ENCODE data around the gene LTA.

DNA sequence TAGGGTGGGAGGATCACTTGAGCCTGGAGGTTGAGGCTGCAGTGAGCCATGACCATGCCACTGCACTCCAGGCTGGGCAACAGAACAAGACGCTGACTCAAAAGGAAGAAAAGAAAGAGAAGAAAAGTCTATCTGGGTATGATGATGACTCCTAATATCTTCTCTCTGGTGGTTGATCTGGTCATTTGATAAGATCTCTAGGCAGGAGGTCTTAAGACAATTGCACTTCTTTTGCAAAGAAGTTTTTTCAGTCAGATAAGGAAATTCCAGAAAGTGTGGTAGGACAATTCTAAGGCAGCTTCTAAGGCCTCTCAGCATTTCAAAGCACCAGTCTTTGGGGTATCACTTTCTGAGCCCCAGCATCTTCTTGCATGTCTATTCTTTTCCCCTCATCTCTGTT lies 35.2 kb downstream of the LTA start:
- TF ChIP-seq, protein P1, sequence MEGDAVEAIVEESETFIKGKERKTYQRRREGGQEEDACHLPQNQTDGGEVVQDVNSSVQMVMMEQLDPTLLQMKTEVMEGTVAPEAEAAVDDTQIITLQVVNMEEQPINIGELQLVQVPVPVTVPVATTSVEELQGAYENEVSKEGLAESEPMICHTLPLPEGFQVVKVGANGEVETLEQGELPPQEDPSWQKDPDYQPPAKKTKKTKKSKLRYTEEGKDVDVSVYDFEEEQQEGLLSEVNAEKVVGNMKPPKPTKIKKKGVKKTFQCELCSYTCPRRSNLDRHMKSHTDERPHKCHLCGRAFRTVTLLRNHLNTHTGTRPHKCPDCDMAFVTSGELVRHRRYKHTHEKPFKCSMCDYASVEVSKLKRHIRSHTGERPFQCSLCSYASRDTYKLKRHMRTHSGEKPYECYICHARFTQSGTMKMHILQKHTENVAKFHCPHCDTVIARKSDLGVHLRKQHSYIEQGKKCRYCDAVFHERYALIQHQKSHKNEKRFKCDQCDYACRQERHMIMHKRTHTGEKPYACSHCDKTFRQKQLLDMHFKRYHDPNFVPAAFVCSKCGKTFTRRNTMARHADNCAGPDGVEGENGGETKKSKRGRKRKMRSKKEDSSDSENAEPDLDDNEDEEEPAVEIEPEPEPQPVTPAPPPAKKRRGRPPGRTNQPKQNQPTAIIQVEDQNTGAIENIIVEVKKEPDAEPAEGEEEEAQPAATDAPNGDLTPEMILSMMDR (IDR thresholded peaks at IDR 0.05), result no peak
- TF ChIP-seq POLR2A (IDR thresholded peaks at IDR 0.05) (no peak), POLR2AphosphoS5 (IDR thresholded peaks at IDR 0.05) (no peak)
